Sigmoid colon (tissue), 7 donors: ENCODE measurements around the gene NENF. TPM values are rescaled to one million over a fixed set of nuclear protein-coding genes. Genes with fewer than 3 reads are reported as not detected.

Experiments used
- DNase-seq: peaks from one replicate; pipeline ENCODE4 v3.0.0-alpha.2; 2019
- H3K27ac ChIP-seq, 4 donors: fragments of 200-600 bp; sonication (generic); one replicate each; pipeline ENCODE4 v1.5.1; 2016 to 2019; ENCODE audit warnings: mild to moderate bottlenecking in 1 of 4
- H3K27me3 ChIP-seq, 3 donors: fragments of 200-600 bp; sonication (generic); one replicate each; pipeline ENCODE4 v1.5.1; 2019; ENCODE audit warnings: mild to moderate bottlenecking in 1 of 3
- H3K36me3 ChIP-seq, 4 donors: fragments of 200-600 bp; sonication (generic); one replicate each; pipeline ENCODE4 v1.5.1; 2016 to 2019
- H3K4me1 ChIP-seq, 4 donors: fragments of 200-600 bp; sonication (generic); one replicate each; pipeline ENCODE4 v1.5.1; 2017 to 2019
- H3K4me3 ChIP-seq, 4 donors: fragments of 200-600 bp; sonication (generic); one replicate each; pipeline ENCODE4 v1.5.1; 2017 to 2019; ENCODE audit warnings: mild to moderate bottlenecking in 2 of 4, moderate library complexity in 1 of 4
- H3K9me3 ChIP-seq, 4 donors: fragments of 200-600 bp in 3 of 4; sonication (generic) in 3 of 4; one replicate each; pipeline versions ENCODE4 v1.5.1 to v1.6.1; 2013 to 2019
- EP300 ChIP-seq, 4 donors: sonication (generic); formaldehyde crosslinking; IDR thresholded peaks; one replicate each; pipeline ENCODE4 v1.6.1; 2017; ENCODE audit warnings: antibody characterized with exemption in 4 of 4
- POLR2A ChIP-seq, 2 donors: fragments of 450-650 bp; IDR thresholded peaks; one replicate each; pipeline ENCODE4 v1.6.1; 2016; ENCODE audit warnings: antibody characterized with exemption in 2 of 2, mild to moderate bottlenecking in 2 of 2, moderate library complexity in 2 of 2
- POLR2AphosphoS5 ChIP-seq, 4 donors: sonication (generic); formaldehyde crosslinking; IDR thresholded peaks; one replicate each; pipeline ENCODE4 v1.6.1; 2017; ENCODE audit warnings: antibody characterized with exemption in 4 of 4
- WGBS, 2 donors: extraction: QIAGEN DNeasy Blood & Tissue Kit; methylation state at CpG; one replicate each; pipeline ENCODE4 v1.1.7; 2013; 5-methylcytosine and 5-hydroxymethylcytosine counted together
- intact Hi-C: fragments of 100-400 bp; cut with DNase I; formaldehyde crosslinking; loops from one replicate; pipeline ENCODE4 v1.15.1; 2023
- polyA plus RNA-seq, 3 donors: library from polyadenylated mRNA; stranded (reverse); fragments of 200-250 nt; gene quantifications; one replicate each; pipeline ENCODE4 v1.2.3, GENCODE V29; 2013
- total RNA-seq, 4 donors: library from RNA; depleted of rRNA; stranded (reverse); fragments of >200 nt; gene quantifications; one replicate each; pipeline ENCODE4 v1.1.0, GENCODE V29; 2016
- TF ChIP-seq, protein P1 (sequence below), 4 experiments: fragments of 450-650 bp in 3 of 4; fragments of 200-600 bp in 1 of 4; IDR thresholded peaks; one replicate each; pipeline ENCODE4 v1.5.1; 2016 to 2019; ENCODE audit warnings: antibody characterized with exemption in 4 of 4, mild to moderate bottlenecking in 3 of 4, moderate library complexity in 2 of 4
- donor health status: healthy with polysubstance abuse.
- donor health status: Bipolar disorder and iron deficiency.
- donor health status: healthy.

Gene NENF
- total and polyA plus RNA-seq, 7 donors, result 27.0 to 136 (median 100) TPM

GRCh38 chr1:212485913-212486618 is 53.3 kb downstream of the NENF start:
- intact Hi-C loops, result no loop called here
- Histone ChIP-seq H3K4me3 (no peak overlapping the region), H3K36me3 (no peaks in the 10 kb centered on the region), H3K27me3 (no peaks in the 10 kb centered on the region), H3K27ac (no peak overlapping the region), H3K9me3 (no peaks in the 10 kb centered on the region), H3K4me1 (peaks cover 0 to 15% (median 15%) of the 10 kb centered on the region in 4 donors)
- TF ChIP-seq, protein P1, sequence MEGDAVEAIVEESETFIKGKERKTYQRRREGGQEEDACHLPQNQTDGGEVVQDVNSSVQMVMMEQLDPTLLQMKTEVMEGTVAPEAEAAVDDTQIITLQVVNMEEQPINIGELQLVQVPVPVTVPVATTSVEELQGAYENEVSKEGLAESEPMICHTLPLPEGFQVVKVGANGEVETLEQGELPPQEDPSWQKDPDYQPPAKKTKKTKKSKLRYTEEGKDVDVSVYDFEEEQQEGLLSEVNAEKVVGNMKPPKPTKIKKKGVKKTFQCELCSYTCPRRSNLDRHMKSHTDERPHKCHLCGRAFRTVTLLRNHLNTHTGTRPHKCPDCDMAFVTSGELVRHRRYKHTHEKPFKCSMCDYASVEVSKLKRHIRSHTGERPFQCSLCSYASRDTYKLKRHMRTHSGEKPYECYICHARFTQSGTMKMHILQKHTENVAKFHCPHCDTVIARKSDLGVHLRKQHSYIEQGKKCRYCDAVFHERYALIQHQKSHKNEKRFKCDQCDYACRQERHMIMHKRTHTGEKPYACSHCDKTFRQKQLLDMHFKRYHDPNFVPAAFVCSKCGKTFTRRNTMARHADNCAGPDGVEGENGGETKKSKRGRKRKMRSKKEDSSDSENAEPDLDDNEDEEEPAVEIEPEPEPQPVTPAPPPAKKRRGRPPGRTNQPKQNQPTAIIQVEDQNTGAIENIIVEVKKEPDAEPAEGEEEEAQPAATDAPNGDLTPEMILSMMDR (IDR thresholded peaks at IDR 0.05), result no peak
- peak in 1 of 4 donors; percentile 50 for TF ChIP-seq POLR2AphosphoS5 (IDR thresholded peaks at IDR 0.05)
- peak in 2 of 4 donors; percentile 35 to 54 for TF ChIP-seq EP300 (IDR thresholded peaks at IDR 0.05)
- 14 to 57% methylated on average over 10 of the region's 10 CpGs for WGBS, 2 donors
- DNase-seq, result peak; percentile 83

DNA sequence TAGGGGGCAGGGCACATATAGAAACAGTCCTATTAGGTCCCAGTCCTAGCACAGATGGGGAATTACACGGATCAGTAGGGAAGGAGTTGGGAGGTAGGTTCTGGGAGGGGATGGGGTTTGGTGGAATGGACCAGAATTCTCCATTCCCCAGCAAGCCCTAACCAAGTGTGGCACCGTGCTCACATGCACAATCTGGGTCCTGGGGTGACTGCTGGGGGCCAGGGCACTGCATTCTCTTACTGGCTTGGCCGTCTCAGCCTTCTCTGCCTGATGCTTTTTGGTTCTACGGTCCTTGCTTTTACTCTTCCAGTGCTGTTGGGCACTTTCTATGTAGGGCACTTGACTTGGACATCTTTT is 53.9 kb downstream of the NENF start:
- WGBS, 2 donors, result 83 to 86% methylated on average over 4 of the region's 4 CpGs
- Histone ChIP-seq H3K27ac (no peak overlapping the region), H3K36me3 (no peaks in the 10 kb centered on the region), H3K27me3 (no peaks in the 10 kb centered on the region), H3K4me1 (peaks cover 0 to 15% (median 15%) of the 10 kb centered on the region in 4 donors), H3K9me3 (no peaks in the 10 kb centered on the region), H3K4me3 (no peak overlapping the region)
- intact Hi-C loops, result no loop called here
- no peak for TF ChIP-seq POLR2A (IDR thresholded peaks at IDR 0.05)
- TF ChIP-seq POLR2AphosphoS5 (IDR thresholded peaks at IDR 0.05), result no peak
- TF ChIP-seq EP300 (IDR thresholded peaks at IDR 0.05), result no peak
- TF ChIP-seq, protein P1 (IDR thresholded peaks at IDR 0.05), result no peak
- DNase-seq, result no peak

DNA sequence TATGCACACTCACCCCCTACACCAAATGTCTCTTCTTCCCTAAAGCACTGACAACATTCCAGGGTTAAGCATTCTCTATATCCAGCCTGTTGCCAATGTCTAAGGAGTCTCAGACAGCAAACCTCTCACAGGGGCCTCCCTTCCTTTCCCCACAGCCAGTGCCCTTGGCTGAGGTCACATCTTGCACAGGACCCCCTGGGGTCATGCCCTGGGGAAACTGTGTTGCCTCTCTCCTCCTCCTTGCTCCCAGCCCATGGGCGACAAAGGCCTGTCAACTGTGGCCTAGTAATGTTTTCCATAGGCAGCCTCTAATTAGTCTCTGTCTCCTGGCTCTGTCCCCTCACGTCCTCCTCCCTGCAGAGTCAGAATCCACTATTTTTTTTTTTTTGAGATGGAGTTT is 54.6 kb downstream of the NENF start:
- Histone ChIP-seq H3K27me3 (no peaks in the 10 kb centered on the region), H3K4me1 (peaks cover 0 to 15% (median 15%) of the 10 kb centered on the region in 4 donors), H3K27ac (no peak overlapping the region), H3K36me3 (no peaks in the 10 kb centered on the region), H3K4me3 (no peak overlapping the region), H3K9me3 (no peaks in the 10 kb centered on the region)
- TF ChIP-seq EP300 (IDR thresholded peaks at IDR 0.05) (no peak), POLR2A (IDR thresholded peaks at IDR 0.05) (no peak), POLR2AphosphoS5 (IDR thresholded peaks at IDR 0.05) (no peak)
- TF ChIP-seq, protein P1 (IDR thresholded peaks at IDR 0.05), result no peak
- 91 to 94% methylated on average over 2 of the region's 2 CpGs for WGBS, 2 donors
- intact Hi-C loops, result no loop called here
- DNase-seq, result no peak

GRCh38 chr1:212487774-212488435 is 55.2 kb downstream of the NENF start:
- TF ChIP-seq EP300 (IDR thresholded peaks at IDR 0.05), result no peak
- Histone ChIP-seq H3K27ac (peak overlapping the region; percentile 21 to 64 (median 45)), H3K4me3 (no peak overlapping the region), H3K4me1 (peaks cover 0 to 15% (median 15%) of the 10 kb centered on the region in 4 donors), H3K9me3 (no peaks in the 10 kb centered on the region), H3K36me3 (no peaks in the 10 kb centered on the region), H3K27me3 (no peaks in the 10 kb centered on the region)
- no peak for DNase-seq
- WGBS, 2 donors, result 80 to 83% methylated on average over 7 of the region's 7 CpGs
- intact Hi-C loops, result no loop called here

DNA sequence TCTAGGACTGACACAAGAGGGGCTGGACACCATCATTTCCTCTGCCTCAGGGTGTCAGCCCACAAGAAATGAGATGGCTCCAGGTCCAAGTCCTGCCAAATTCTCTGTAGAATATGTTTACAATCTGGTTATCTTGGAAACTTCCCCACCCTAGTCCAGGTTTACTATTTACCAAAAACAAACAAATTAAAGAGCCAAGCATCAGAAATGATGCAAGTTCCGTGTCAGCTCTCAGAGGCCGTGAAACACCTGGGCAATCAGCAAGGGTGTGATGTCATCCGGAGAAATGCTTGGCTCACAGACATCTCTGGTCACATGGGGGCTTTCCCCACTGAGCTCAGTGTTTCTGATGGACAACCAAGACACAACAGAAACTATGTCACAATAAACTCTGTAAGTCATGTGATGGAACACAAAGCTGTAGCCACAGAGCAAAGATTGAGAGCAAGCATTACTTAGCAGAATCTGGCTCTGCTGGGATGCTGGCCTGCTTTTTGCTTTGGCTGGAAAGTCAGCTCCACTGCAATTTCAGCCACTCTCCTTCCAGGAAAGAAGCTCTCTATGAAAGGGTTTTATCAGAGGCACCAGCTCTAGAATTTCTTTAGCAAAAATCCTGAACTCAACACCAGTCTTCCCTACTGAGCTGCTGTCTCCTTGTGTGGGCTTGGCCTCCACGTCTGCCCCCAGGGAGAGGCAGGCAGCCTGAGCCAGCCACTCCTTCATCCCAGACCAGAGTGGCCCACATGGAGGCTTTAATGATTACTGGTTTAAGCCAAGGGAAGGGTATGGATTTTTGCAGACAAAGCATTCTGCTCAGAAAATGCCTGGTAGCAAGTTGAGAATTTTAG is 55.9 kb downstream of the NENF start:
- TF ChIP-seq EP300 (IDR thresholded peaks at IDR 0.05) (peak in 2 of 4 donors; percentile 23 to 84), POLR2AphosphoS5 (IDR thresholded peaks at IDR 0.05) (peak in 3 of 4 donors; percentile 50 to 87 (median 56)), POLR2A (IDR thresholded peaks at IDR 0.05) (no peak)
- TF ChIP-seq, protein P1 (IDR thresholded peaks at IDR 0.05), result no peak
- 17 to 55% methylated on average over 4 of the region's 4 CpGs for WGBS, 2 donors
- no peaks in the 10 kb centered on the region for H3K9me3 ChIP-seq
- no peaks in the 10 kb centered on the region for H3K36me3 ChIP-seq
- H3K27ac ChIP-seq, result peak overlapping the region; percentile 25 to 64 (median 45)
- H3K27me3 ChIP-seq, result no peaks in the 10 kb centered on the region
- H3K4me3 ChIP-seq, result no peak overlapping the region
- DNase-seq, result peak; percentile 94
- intact Hi-C loops, result no loop called here
- peaks cover 0 to 15% (median 15%) of the 10 kb centered on the region in 4 donors for H3K4me1 ChIP-seq
